OCI-LY1 (cell line): ENCODE data around the gene CHMP4B.

Experiments
- H2AFZ ChIP-seq: fragments of 200-600 bp; sonication (generic), shearing (Covaris generic); 2 replicates; pipeline ENCODE4 v1.6.0; 2014; ENCODE audit warnings: antibody characterized with exemption, mild to moderate bottlenecking, low read length
- H3F3A ChIP-seq: fragments of 200-600 bp; sonication (generic), shearing (Covaris generic); 2 replicates; pipeline ENCODE4 v1.6.0; 2014; ENCODE audit warnings: mild to moderate bottlenecking, antibody characterized with exemption, low read length, moderate library complexity; ENCODE audit not compliant: insufficient read depth
- H3K27ac ChIP-seq: fragments of 200-600 bp; sonication (generic); 2 replicates; pipeline ENCODE4 v1.5.1; 2014; ENCODE audit warnings: low read length, mixed run types, mild to moderate bottlenecking, low read depth; ENCODE audit not compliant: poor library complexity, severe bottlenecking
- H3K27me3 ChIP-seq: fragments of 200-600 bp; sonication (generic); 2 replicates; pipeline ENCODE4 v1.6.0; 2014; ENCODE audit warnings: antibody characterized with exemption, mild to moderate bottlenecking, low read length, moderate library complexity; ENCODE audit not compliant: insufficient read depth
- H3K36me3 ChIP-seq: fragments of 200-600 bp; sonication (generic); 2 replicates; pipeline ENCODE4 v1.6.1; 2014; ENCODE audit warnings: mild to moderate bottlenecking, antibody characterized with exemption, low read length, moderate library complexity, mixed read lengths; ENCODE audit not compliant: insufficient read depth
- H3K4me1 ChIP-seq: fragments of 200-600 bp; sonication (generic); 2 replicates; pipeline ENCODE4 v1.5.1; 2014; ENCODE audit warnings: mild to moderate bottlenecking, low read length, moderate library complexity; ENCODE audit not compliant: insufficient read depth, severe bottlenecking
- H3K4me2 ChIP-seq: fragments of 200-600 bp; sonication (generic), shearing (Covaris generic); 2 replicates; pipeline ENCODE4 v1.6.1; 2014; ENCODE audit warnings: low read length
- H3K4me3 ChIP-seq: fragments of 200-600 bp; sonication (generic); 2 replicates; pipeline ENCODE4 v1.5.1; 2014; ENCODE audit warnings: low read length, low read depth, mild to moderate bottlenecking, mixed read lengths; ENCODE audit not compliant: poor library complexity, severe bottlenecking
- H3K79me2 ChIP-seq: fragments of 200-600 bp; shearing (Covaris generic); 2 replicates; pipeline ENCODE4 v1.6.1; 2016; ENCODE audit warnings: mixed run types, low read length, mixed read lengths; ENCODE audit not compliant: insufficient read depth
- H3K9ac ChIP-seq: fragments of 200-600 bp; sonication (generic), shearing (Covaris generic); 2 replicates; pipeline ENCODE4 v1.6.1; 2014; ENCODE audit warnings: mild to moderate bottlenecking, low read length, mixed read lengths
- H3K9me2 ChIP-seq: fragments of 200-600 bp; sonication (generic), shearing (Covaris generic); 2 replicates; pipeline ENCODE4 v1.6.1; 2014; ENCODE audit warnings: low read depth, mild to moderate bottlenecking, low read length, mixed read lengths
- H3K9me3 ChIP-seq: fragments of 200-600 bp; shearing (Covaris generic); 2 replicates; pipeline ENCODE4 v1.6.1; 2014; ENCODE audit warnings: low read length, mixed read lengths
- H4K20me1 ChIP-seq: fragments of 200-600 bp; sonication (generic), shearing (Covaris generic); 2 replicates; pipeline ENCODE4 v1.6.0; 2016; ENCODE audit warnings: mild to moderate bottlenecking, low read length; ENCODE audit not compliant: insufficient read depth
- EZH2 ChIP-seq: fragments of 200-600 bp; sonication (generic), shearing (Covaris generic); IDR thresholded peaks from 2 replicates; pipeline ENCODE4 v1.8.0; 2017; ENCODE audit warnings: borderline replicate concordance, mixed run types, mild to moderate bottlenecking, antibody characterized with exemption, low read length, moderate library complexity, mixed read lengths
- TF ChIP-seq, protein P1 (sequence below): fragments of 200-600 bp; sonication (generic), shearing (Covaris generic); IDR thresholded peaks from 2 replicates; pipeline ENCODE4 v1.5.1; 2017; ENCODE audit warnings: mild to moderate bottlenecking, antibody characterized with exemption, low read length, moderate library complexity, mixed read lengths

CHMP4B gene

GRCh38 chr20:33812908-33813462 is 1.8 kb downstream of the CHMP4B start:
- no peak overlapping the region for H2AFZ ChIP-seq
- peak overlapping the region; percentile 88 for H3K4me2 ChIP-seq
- H3K9me2 ChIP-seq, result no peaks in the 10 kb centered on the region
- H3K9ac ChIP-seq, result peak overlapping the region; percentile 96
- H4K20me1 ChIP-seq, result no peaks in the 10 kb centered on the region
- H3K4me1 ChIP-seq, result peaks cover 47% of the 10 kb centered on the region
- H3K27ac ChIP-seq, result peak overlapping the region; percentile 81
- no peaks in the 10 kb centered on the region for H3K27me3 ChIP-seq
- peaks cover 27% of the 10 kb centered on the region for H3K36me3 ChIP-seq
- H3K79me2 ChIP-seq, result peaks cover 58% of the 10 kb centered on the region
- peak overlapping the region; percentile 92 for H3K4me3 ChIP-seq
- no peaks in the 10 kb centered on the region for H3K9me3 ChIP-seq
- TF ChIP-seq, protein P1, sequence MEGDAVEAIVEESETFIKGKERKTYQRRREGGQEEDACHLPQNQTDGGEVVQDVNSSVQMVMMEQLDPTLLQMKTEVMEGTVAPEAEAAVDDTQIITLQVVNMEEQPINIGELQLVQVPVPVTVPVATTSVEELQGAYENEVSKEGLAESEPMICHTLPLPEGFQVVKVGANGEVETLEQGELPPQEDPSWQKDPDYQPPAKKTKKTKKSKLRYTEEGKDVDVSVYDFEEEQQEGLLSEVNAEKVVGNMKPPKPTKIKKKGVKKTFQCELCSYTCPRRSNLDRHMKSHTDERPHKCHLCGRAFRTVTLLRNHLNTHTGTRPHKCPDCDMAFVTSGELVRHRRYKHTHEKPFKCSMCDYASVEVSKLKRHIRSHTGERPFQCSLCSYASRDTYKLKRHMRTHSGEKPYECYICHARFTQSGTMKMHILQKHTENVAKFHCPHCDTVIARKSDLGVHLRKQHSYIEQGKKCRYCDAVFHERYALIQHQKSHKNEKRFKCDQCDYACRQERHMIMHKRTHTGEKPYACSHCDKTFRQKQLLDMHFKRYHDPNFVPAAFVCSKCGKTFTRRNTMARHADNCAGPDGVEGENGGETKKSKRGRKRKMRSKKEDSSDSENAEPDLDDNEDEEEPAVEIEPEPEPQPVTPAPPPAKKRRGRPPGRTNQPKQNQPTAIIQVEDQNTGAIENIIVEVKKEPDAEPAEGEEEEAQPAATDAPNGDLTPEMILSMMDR, result no peak
- TF ChIP-seq EZH2, result no peak
- no peaks in the 10 kb centered on the region for H3F3A ChIP-seq

DNA sequence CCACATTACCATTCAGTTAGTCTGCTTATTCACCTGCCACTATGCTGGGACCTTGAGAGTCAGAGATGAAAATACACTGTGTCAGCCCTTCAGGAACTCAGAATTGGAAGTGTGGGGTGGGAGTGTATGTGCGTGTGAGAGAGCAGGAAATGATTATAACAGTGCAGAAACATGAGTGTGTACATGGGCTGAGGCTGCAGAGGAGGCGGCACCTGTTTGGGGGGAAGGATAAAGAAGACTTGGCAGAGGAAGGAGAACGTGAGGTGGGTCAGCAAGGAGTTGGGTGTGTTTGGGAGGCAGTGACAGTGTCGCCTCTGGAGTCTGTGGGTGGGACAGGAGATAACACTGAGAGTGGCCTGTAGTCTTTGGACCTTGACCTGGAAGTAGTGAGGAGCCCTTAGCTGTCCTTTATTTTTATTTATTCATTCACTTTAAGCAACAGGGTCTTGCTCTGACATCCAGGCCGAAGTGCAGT is 3.1 kb downstream of the CHMP4B start:
- no peak overlapping the region for H2AFZ ChIP-seq
- TF ChIP-seq, protein P1, result no peak
- TF ChIP-seq EZH2, result no peak
- H3K4me2 ChIP-seq, result peak overlapping the region; percentile 1; the same call in 1 of the 2 replicates
- H3K9me3 ChIP-seq, result no peaks in the 10 kb centered on the region
- H3K27ac ChIP-seq, result no peak overlapping the region
- no peaks in the 10 kb centered on the region for H3K9me2 ChIP-seq
- peaks cover 69% of the 10 kb centered on the region for H3K79me2 ChIP-seq
- no peaks in the 10 kb centered on the region for H3K27me3 ChIP-seq
- H3K36me3 ChIP-seq, result peaks cover 38% of the 10 kb centered on the region
- H3K9ac ChIP-seq, result no peak overlapping the region
- no peaks in the 10 kb centered on the region for H4K20me1 ChIP-seq
- H3K4me1 ChIP-seq, result peaks cover 60% of the 10 kb centered on the region
- H3K4me3 ChIP-seq, result no peak overlapping the region
- no peaks in the 10 kb centered on the region for H3F3A ChIP-seq

- no peak overlapping the region for H3K27ac ChIP-seq
- no peaks in the 10 kb centered on the region for H3F3A ChIP-seq
- H3K9ac ChIP-seq, result no peak overlapping the region
- H3K4me3 ChIP-seq, result no peak overlapping the region
- H3K4me2 ChIP-seq, result no peak overlapping the region
- no peaks in the 10 kb centered on the region for H3K27me3 ChIP-seq
- no peaks in the 10 kb centered on the region for H3K9me2 ChIP-seq
- peaks cover 40% of the 10 kb centered on the region for H3K36me3 ChIP-seq
- peaks cover 79% of the 10 kb centered on the region for H3K79me2 ChIP-seq
- peaks cover 67% of the 10 kb centered on the region for H3K4me1 ChIP-seq
- H3K9me3 ChIP-seq, result no peaks in the 10 kb centered on the region
- no peak overlapping the region for H2AFZ ChIP-seq
- TF ChIP-seq, protein P1, result no peak
- no peaks in the 10 kb centered on the region for H4K20me1 ChIP-seq
Observed at GRCh38 chr20:33815671-33816070, 4.5 kb downstream of the CHMP4B start.
